Right lobe of liver (tissue), 6 donors: ENCODE results near the gene CDR2. TPM values are rescaled to one million over a fixed set of nuclear protein-coding genes. Genes with fewer than 3 reads are reported as not detected.
"Not testable (repeated sequence)": the region's sequence is repeated elsewhere in the genome, so short reads cannot be mapped to it uniquely, and the experiment has no call there.

Experiments used
- ATAC-seq, 4 donors: fragments of 200-7000 bp; cut with Tn5 transposase; one replicate each; pipeline ENCODE4 v1.9.1; 2020; ENCODE audit warnings: mild to moderate bottlenecking in 4 of 4, moderate library complexity in 4 of 4
- DNase-seq, 3 donors: peaks; one replicate each; pipeline ENCODE4 v3.0.0-alpha.2; 2020
- H3K27ac ChIP-seq, 3 donors: fragments of 200-600 bp; one replicate each; pipeline ENCODE4 v1.8.0; 2022
- H3K27me3 ChIP-seq, 2 donors: fragments of 200-600 bp; one replicate each; pipeline ENCODE4 v1.8.0; 2022
- H3K36me3 ChIP-seq, 4 donors: fragments of 200-600 bp; sonication (generic) in 1 of 4; one replicate each; pipeline versions ENCODE4 v1.5.1 to v1.8.0; 2017 to 2022; ENCODE audit warnings: control low read depth in 1 of 4
- H3K4me1 ChIP-seq, 4 donors: fragments of 200-600 bp; sonication (generic) in 1 of 4; one replicate each; pipeline versions ENCODE4 v1.5.1 to v1.8.0; 2017 to 2022; ENCODE audit warnings: control low read depth in 1 of 4
- H3K4me3 ChIP-seq, 3 donors: fragments of 200-600 bp; one replicate each; pipeline ENCODE4 v1.8.0; 2022
- H3K9me3 ChIP-seq, 4 donors: fragments of 200-600 bp; sonication (generic) in 1 of 4; one replicate each; pipeline versions ENCODE4 v1.5.1 to v1.8.0; 2017 to 2022; ENCODE audit warnings: control low read depth in 1 of 4
- CTCF ChIP-seq, 4 donors: fragments of 200-600 bp in 3 of 4; fragments of 450-650 bp in 1 of 4; IDR thresholded peaks; one replicate each; pipeline versions ENCODE4 v1.5.1 to v1.8.0; 2016 to 2022; ENCODE audit warnings: antibody characterized with exemption in 4 of 4, mild to moderate bottlenecking in 2 of 4
- POLR2A ChIP-seq: fragments of 450-650 bp; IDR thresholded peaks from one replicate; pipeline ENCODE4 v1.6.1; 2017; ENCODE audit warnings: antibody characterized with exemption, mild to moderate bottlenecking
- WGBS: methylation state at CpG from one replicate; pipeline ENCODE4 v1.1.6; 2018; ENCODE audit warnings: low coverage, low lambda C conversion rate; ENCODE audit not compliant: insufficient coverage; ENCODE audit errors: missing lambda C conversion rate; 5-methylcytosine and 5-hydroxymethylcytosine counted together
- intact Hi-C, 2 donors: fragments of 100-400 bp; cut with DNase I; formaldehyde crosslinking; loops; one replicate each; pipeline versions ENCODE4 v1.11.2 to v1.14.1; 2022
- total RNA-seq, 6 experiments: library from RNA; depleted of rRNA in 2 of 6; stranded (reverse); fragments of >200 nt in 2 of 6; fragmentation: NEBNext Ultra II Directional in 3 of 6; extraction: Animal tissue kit (Norgen Biotek cat#: 25700) in 3 of 6; gene quantifications; one replicate each; pipeline versions ENCODE4 v1.1.0 to v1.2.4, GENCODE V29; 2016 to 2023
- donor health status: DM: no; HTN: yes; CAD: no.
- donor health status: DM: no; HTN: no; CAD: no.
- donor health status: DM: no; HTN: no; CAD: no.
- donor health status: DM: no; HTN: yes; CAD: no.
- donor health status: DM: no; HTN: yes; CAD: no.

The CDR2 gene
- total RNA-seq, 6 experiments from 2014 or later, result 8.2 to 16.8 (median 14.2) TPM

- intact Hi-C loops, result no loop called here
- peaks cover 0 to 68% (median 19%) of the 10 kb centered on the region in 4 donors for H3K36me3 ChIP-seq
Measured at GRCh38 chr16:22307838-22308237, 66.6 kb downstream of the CDR2 start.

GRCh38 chr16:22306788-22307187 lies 67.6 kb downstream of the CDR2 start:
- H3K9me3 ChIP-seq, result no peaks in the 10 kb centered on the region
- ATAC-seq (no peak), DNase-seq (no peak)
- 100% methylated on average over 2 of the region's 9 CpGs for WGBS
- H3K4me3 ChIP-seq, result no peak overlapping the region
- H3K36me3 ChIP-seq, result peaks cover 0 to 60% (median 18%) of the 10 kb centered on the region in 4 donors
- TF ChIP-seq POLR2A, result no peak
- TF ChIP-seq CTCF (IDR thresholded peaks at IDR 0.05), result no peak
- no peaks in the 10 kb centered on the region for H3K4me1 ChIP-seq
- no peaks in the 10 kb centered on the region for H3K27me3 ChIP-seq
- intact Hi-C loops, result no loop called here
- H3K27ac ChIP-seq, result no peak overlapping the region

More at GRCh38 chr16:22307838-22308237, 66.6 kb downstream of the CDR2 start:
- Histone ChIP-seq H3K9me3 (no peaks in the 10 kb centered on the region), H3K27ac (no peak overlapping the region), H3K27me3 (no peaks in the 10 kb centered on the region), H3K4me3 (no peak overlapping the region), H3K4me1 (no peaks in the 10 kb centered on the region)
- DNase-seq, result no peak
- TF ChIP-seq POLR2A (no peak), CTCF (IDR thresholded peaks at IDR 0.05) (no peak)
- no peak for ATAC-seq
- 94% methylated on average over 3 of the region's 10 CpGs for WGBS

GRCh38 chr16:22304411-22304810 lies 70.0 kb downstream of the CDR2 start:
- WGBS, result 98% methylated on average over 4 of the region's 4 CpGs
- DNase-seq, result no peak
- no peak for TF ChIP-seq CTCF (IDR thresholded peaks at IDR 0.05)
- TF ChIP-seq POLR2A, result no peak
- intact Hi-C loops, result no loop called here
- H3K36me3 ChIP-seq, result peaks cover 0 to 38% (median 15%) of the 10 kb centered on the region in 4 donors
- H3K4me1 ChIP-seq, result peaks cover 0 to 7% (median 0%) of the 10 kb centered on the region in 4 donors
- no peaks in the 10 kb centered on the region for H3K9me3 ChIP-seq
- H3K4me3 ChIP-seq, result no peak overlapping the region
- no peak overlapping the region for H3K27ac ChIP-seq
- H3K27me3 ChIP-seq, result no peaks in the 10 kb centered on the region
- no peak for ATAC-seq

- no peak overlapping the region for H3K27ac ChIP-seq
- H3K4me3 ChIP-seq, result no peak overlapping the region
- H3K36me3 ChIP-seq, result peaks cover 0 to 23% (median 12%) of the 10 kb centered on the region in 4 donors
- H3K9me3 ChIP-seq, result no peaks in the 10 kb centered on the region
- 89% methylated on average over 8 of the region's 12 CpGs for WGBS
- intact Hi-C loops, result no loop called here
- no peak for ATAC-seq
- no peak for DNase-seq
- no peaks in the 10 kb centered on the region for H3K27me3 ChIP-seq
- peaks cover 0 to 7% (median 0%) of the 10 kb centered on the region in 4 donors for H3K4me1 ChIP-seq
- TF ChIP-seq CTCF (IDR thresholded peaks at IDR 0.05), result no peak
- TF ChIP-seq POLR2A, result no peak
Measured at GRCh38 chr16:22302776-22303363, 71.5 kb downstream of the CDR2 start.

- peaks cover 0 to 14% (median 6%) of the 10 kb centered on the region in 4 donors for H3K36me3 ChIP-seq
- DNase-seq, intact Hi-C loops, H3K4me3 ChIP-seq, H3K9me3 ChIP-seq, ATAC-seq, H3K4me1 ChIP-seq, H3K27ac ChIP-seq, H3K27me3 ChIP-seq: not testable (repeated sequence)
- WGBS, result 92% methylated on average over 7 of the region's 7 CpGs
Measured at GRCh38 chr16:22301423-22301822, 73.0 kb downstream of the CDR2 start.
